GM23338 (cell line): ENCODE measurements around the gene CRTC3.

ENCODE experiments used
- EZH2 ChIP-seq: fragments of 200-600 bp; sonication (generic); IDR thresholded peaks from one replicate; pipeline ENCODE4 v1.8.0; 2017; ENCODE audit warnings: antibody characterized with exemption, mild to moderate bottlenecking, low read depth; ENCODE audit not compliant: unreplicated experiment
- POLR2AphosphoS5 ChIP-seq: IDR thresholded peaks from 2 replicates; pipeline ENCODE4 v1.6.1; 2016; ENCODE audit warnings: antibody characterized with exemption, low read depth
- TF ChIP-seq, protein P1 (sequence below), 2 experiments: fragments of 200-600 bp in 1 of 2; sonication (generic) in 1 of 2; conservative IDR thresholded peaks; 2 replicates each; pipeline versions ENCODE4 v1.5.1 to v1.6.1; 2016 to 2017; ENCODE audit warnings: antibody characterized with exemption in 2 of 2, low read depth in 2 of 2, mild to moderate bottlenecking in 2 of 2, moderate library complexity in 1 of 2

DNA sequence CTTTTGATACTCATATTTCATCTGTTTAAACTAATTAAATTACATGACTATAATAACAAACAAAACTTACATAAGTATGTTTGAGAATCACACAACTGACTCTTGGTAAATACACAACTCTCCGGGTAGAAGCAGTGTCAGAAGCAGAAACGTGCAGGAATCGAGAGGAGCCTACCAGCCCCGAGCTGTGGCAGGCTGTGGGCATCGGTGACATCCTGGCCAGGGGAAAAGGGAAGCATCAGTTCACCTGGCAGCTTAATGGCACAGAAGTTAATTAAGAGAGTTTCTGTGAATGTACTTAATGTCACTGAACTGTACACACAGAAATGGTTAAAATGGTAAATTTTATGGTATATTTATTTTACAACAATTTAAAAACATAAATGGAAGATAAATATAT lies 90.2 kb downstream of the CRTC3 start:
- no peak for TF ChIP-seq EZH2
- TF ChIP-seq, protein P1, sequence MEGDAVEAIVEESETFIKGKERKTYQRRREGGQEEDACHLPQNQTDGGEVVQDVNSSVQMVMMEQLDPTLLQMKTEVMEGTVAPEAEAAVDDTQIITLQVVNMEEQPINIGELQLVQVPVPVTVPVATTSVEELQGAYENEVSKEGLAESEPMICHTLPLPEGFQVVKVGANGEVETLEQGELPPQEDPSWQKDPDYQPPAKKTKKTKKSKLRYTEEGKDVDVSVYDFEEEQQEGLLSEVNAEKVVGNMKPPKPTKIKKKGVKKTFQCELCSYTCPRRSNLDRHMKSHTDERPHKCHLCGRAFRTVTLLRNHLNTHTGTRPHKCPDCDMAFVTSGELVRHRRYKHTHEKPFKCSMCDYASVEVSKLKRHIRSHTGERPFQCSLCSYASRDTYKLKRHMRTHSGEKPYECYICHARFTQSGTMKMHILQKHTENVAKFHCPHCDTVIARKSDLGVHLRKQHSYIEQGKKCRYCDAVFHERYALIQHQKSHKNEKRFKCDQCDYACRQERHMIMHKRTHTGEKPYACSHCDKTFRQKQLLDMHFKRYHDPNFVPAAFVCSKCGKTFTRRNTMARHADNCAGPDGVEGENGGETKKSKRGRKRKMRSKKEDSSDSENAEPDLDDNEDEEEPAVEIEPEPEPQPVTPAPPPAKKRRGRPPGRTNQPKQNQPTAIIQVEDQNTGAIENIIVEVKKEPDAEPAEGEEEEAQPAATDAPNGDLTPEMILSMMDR (conservative IDR thresholded peaks at IDR 0.05; ENCODE audit: low read depth in 2 of 2): no peak
- TF ChIP-seq POLR2AphosphoS5: no peak
